Measurements from ENCODE around the gene ALDH3B2. TPM values are rescaled to one million over a fixed set of nuclear protein-coding genes. Genes with fewer than 3 reads are reported as not detected.
"Not testable (repeated sequence)": the region's sequence is repeated elsewhere in the genome, so short reads cannot be mapped to it uniquely, and the experiment has no call there.

ALDH3B2 gene
- total RNA-seq, 1 donor from 2014 or later, result not detected

DNA sequence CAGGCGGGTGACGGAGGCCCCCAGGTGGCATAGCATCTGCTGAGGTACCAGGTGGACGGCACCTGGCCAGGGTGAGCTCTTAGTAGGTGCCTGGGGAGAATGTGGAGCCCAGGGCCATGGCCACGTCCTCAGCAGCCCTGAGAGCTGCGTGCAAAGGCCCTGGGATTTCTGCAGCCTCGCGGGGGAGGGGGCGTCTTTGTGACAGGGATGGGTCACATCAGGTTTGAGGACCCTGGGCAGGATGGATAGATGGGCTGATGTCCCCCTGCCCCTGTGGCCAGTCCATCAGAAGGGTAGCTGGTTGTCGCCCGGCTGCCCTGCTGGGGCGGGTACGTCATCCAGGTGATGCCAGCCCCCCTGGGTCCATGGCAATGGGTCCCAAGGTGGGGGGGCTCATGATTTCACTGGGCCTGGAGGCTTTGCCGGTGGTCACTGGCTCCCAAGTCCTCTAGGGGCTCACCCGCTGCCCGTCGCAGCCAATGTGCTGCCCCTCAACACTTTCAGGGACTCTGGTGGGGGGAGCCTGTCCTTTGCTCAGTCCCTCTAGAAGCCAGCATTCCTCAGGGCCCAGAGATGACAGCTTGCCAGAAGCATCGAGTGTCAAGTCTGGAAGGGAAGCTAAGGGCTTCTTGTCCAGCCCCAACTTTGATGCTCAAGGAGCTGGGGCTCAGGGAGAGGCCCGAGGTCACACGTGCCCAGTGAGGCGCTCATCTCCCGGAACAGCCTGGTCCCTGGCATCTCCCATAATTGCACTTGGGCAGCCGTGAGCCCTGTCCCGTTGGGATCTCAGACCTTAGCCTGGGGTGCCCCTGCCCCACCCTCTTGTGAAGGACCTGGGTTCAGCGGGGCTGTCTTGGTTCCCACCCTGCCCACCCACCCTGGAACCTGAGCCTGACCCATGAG, 35.6 kb downstream of the ALDH3B2 start:
- Mint-ChIP-seq H3K27ac (ENCODE audit: unreplicated experiment) (no peak overlapping the region), H3K4me3 (no peak overlapping the region), H3K36me3 (ENCODE audit: low read depth) (no peaks in the 10 kb centered on the region), H3K9me3 (no peaks in the 10 kb centered on the region), H3K4me1 (no peaks in the 10 kb centered on the region), H3K27me3 (ENCODE audit: low read depth) (no peaks in the 10 kb centered on the region)
- TF ChIP-seq, protein P1, sequence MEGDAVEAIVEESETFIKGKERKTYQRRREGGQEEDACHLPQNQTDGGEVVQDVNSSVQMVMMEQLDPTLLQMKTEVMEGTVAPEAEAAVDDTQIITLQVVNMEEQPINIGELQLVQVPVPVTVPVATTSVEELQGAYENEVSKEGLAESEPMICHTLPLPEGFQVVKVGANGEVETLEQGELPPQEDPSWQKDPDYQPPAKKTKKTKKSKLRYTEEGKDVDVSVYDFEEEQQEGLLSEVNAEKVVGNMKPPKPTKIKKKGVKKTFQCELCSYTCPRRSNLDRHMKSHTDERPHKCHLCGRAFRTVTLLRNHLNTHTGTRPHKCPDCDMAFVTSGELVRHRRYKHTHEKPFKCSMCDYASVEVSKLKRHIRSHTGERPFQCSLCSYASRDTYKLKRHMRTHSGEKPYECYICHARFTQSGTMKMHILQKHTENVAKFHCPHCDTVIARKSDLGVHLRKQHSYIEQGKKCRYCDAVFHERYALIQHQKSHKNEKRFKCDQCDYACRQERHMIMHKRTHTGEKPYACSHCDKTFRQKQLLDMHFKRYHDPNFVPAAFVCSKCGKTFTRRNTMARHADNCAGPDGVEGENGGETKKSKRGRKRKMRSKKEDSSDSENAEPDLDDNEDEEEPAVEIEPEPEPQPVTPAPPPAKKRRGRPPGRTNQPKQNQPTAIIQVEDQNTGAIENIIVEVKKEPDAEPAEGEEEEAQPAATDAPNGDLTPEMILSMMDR (conservative IDR thresholded peaks at IDR 0.05), result no peak
- no peak for DNase-seq (ENCODE audit: low read depth, low spot score)

DNA sequence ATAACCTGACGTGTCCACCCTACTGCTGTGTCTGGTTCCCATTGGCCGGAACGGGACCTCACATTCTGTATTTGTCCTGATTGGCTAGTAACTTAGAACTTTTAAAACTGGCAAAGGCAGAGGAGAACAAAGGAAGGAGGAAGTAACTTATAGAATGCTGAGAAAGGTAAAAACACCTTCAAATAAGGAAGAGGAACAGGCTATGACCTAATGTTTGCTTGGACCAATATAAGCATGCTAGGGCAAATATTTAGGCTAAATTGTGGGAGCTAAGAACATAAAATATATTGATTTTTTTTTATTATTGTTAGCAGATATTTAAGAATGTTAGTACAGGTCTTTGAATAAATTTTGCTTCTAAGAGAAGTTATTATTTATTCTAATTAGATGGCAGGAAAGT, 37.0 kb downstream of the ALDH3B2 start:
- not testable (repeated sequence) for H3K9me3 Mint-ChIP-seq

DNA sequence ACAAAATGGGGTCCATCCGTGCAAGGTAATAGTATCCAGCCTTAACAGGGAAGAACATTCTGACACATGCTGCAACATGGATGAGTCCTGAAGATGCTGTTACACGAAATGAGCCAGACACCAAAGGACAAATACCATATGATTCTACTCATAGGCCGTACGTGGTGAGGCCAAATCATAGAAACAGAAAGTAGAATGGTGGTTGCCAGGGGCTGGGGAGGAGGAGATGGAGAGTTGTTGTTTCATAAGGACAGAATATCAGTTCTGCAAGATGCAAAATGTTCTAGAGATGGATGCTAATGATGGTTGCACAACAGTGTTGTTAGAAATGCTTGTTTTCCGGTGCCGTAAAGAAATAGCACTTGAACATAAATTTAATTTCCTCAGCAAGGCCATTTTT, 37.5 kb downstream of the ALDH3B2 start:
- no peak overlapping the region for H3K4me3 Mint-ChIP-seq
- peaks cover 7% of the 10 kb centered on the region for H3K4me1 Mint-ChIP-seq
- TF ChIP-seq, protein P1 (conservative IDR thresholded peaks at IDR 0.05), result no peak
- no peak for DNase-seq (ENCODE audit: low read depth, low spot score)
- H3K9me3 Mint-ChIP-seq, result no peaks in the 10 kb centered on the region
- H3K36me3 Mint-ChIP-seq (ENCODE audit: low read depth), result no peaks in the 10 kb centered on the region
- no peaks in the 10 kb centered on the region for H3K27me3 Mint-ChIP-seq (ENCODE audit: low read depth)
- no peak overlapping the region for H3K27ac Mint-ChIP-seq (ENCODE audit: unreplicated experiment)

More for the DNA sequence above, 37.0 kb downstream of the ALDH3B2 start:
- H3K36me3 Mint-ChIP-seq (ENCODE audit: low read depth); DNase-seq (ENCODE audit: low read depth, low spot score); H3K4me3 Mint-ChIP-seq; H3K4me1 Mint-ChIP-seq; H3K27me3 Mint-ChIP-seq (ENCODE audit: low read depth); H3K27ac Mint-ChIP-seq (ENCODE audit: unreplicated experiment): not testable (repeated sequence)

DNA sequence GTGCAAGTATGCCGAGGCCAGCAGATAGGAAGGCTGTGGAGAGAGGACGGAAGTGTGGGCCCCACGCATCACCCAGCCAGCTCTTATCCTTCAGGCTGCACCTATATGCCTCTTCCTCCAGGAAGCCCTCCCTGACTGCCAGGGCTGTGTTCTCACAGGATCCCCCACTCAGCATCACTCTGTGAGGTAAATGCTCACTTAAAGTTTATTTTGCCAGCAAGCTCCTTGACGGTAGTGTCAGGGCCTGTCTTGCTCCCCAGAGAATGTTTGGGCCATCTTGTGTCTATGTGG, 39.2 kb downstream of the ALDH3B2 start:
- Mint-ChIP-seq H3K36me3 (ENCODE audit: low read depth) (no peaks in the 10 kb centered on the region), H3K27ac (ENCODE audit: unreplicated experiment) (no peak overlapping the region), H3K4me3 (peak overlapping the region; percentile 34), H3K4me1 (peaks cover 16% of the 10 kb centered on the region), H3K27me3 (ENCODE audit: low read depth) (no peaks in the 10 kb centered on the region), H3K9me3 (no peaks in the 10 kb centered on the region)
- TF ChIP-seq, protein P1 (conservative IDR thresholded peaks at IDR 0.05), result no peak
- no peak for DNase-seq (ENCODE audit: low read depth, low spot score)

DNA sequence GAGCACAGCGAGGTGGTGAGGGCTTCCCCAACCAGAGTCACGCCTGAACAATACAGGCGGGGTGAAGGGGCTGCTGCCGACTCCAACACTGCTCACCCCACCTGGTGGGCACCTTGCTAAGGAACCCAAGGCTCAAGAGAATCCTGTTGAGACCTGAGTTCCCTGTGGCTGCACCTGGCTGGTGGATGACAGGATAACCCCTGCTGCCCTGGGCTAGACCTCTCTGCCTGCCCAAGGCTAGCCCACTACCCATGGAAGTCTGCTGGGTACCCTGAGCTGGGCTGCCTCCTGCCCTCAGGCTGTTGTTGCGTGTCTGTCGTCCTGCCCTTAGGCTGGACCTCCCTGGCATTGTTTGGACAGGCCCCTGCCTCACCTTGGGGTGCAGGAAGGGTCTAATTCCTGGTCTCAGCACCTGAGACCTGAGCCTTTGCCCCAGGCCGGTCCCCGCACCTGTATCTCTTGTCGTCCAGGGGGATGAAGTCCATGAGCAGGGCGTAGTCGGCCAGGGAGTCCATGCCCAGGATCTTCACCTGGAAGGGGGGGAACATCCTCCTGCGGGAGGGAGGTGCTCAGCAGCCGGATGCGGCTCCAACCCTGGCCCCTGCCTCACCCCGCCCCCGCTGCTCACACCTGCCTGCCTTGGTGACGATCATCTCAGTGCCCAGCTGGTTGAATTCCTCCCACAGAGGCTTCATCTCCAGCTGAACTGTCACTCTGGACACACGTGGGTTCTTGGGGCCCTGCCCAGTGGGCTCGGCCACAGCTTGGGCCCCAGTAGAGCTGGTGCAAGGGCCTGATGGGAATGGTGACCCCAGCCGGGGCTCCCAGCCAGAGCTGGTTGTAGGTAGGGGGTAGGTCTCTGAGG, 39.8 kb downstream of the ALDH3B2 start:
- Mint-ChIP-seq H3K27ac (ENCODE audit: unreplicated experiment) (no peak overlapping the region), H3K9me3 (no peaks in the 10 kb centered on the region), H3K36me3 (ENCODE audit: low read depth) (no peaks in the 10 kb centered on the region), H3K27me3 (ENCODE audit: low read depth) (no peaks in the 10 kb centered on the region), H3K4me1 (peaks cover 16% of the 10 kb centered on the region), H3K4me3 (no peak overlapping the region)
- DNase-seq (ENCODE audit: low read depth, low spot score), result no peak
- TF ChIP-seq, protein P1 (conservative IDR thresholded peaks at IDR 0.05), result no peak
